Measurements from ENCODE around the gene RPS27.
A peak's percentile ranks its signal among the peaks of the same experiment; 100 is the strongest.
"Not testable (repeated sequence)": the region's sequence is repeated elsewhere in the genome, so short reads cannot be mapped to it uniquely, and the experiment has no call there.

RPS27 gene

GRCh38 chr1:153968972-153969371 is 21.6 kb upstream of the RPS27 start:
- H3K36me3 ChIP-seq (ENCODE audit: control insufficient read depth in 5 of 5, insufficient read depth in 5 of 5, low read length in 5 of 5): peaks cover 0 to 12% (median 11%) of the 10 kb centered on the region in 5 donors
- H3K27me3 ChIP-seq (ENCODE audit: control insufficient read depth in 5 of 5, insufficient read depth in 4 of 5, low read length in 5 of 5): no peaks in the 10 kb centered on the region
- no peak overlapping the region for H3K27ac ChIP-seq (ENCODE audit: low read depth, low read length)
- peaks cover 0 to 35% (median 27%) of the 10 kb centered on the region in 5 donors for H3K4me1 ChIP-seq (ENCODE audit: control insufficient read depth in 5 of 5, insufficient read depth in 5 of 5, low read length in 5 of 5)
- H3K9ac ChIP-seq (ENCODE audit: low read length in 5 of 5): peak overlapping the region in 1 of 5 donors; percentile 46
- H3K4me3 ChIP-seq (ENCODE audit: low read depth in 1 of 5, low read length in 5 of 5): peak overlapping the region in 1 of 5 donors; percentile 78
- no peaks in the 10 kb centered on the region for H3K9me3 ChIP-seq (ENCODE audit: control insufficient read depth in 5 of 5, low read length in 5 of 5)

- Histone ChIP-seq H3K9me3 (ENCODE audit: control insufficient read depth in 5 of 5, low read length in 5 of 5) (no peaks in the 10 kb centered on the region), H3K36me3 (ENCODE audit: control insufficient read depth in 5 of 5, insufficient read depth in 5 of 5, low read length in 5 of 5) (peaks cover 5 to 23% (median 21%) of the 10 kb centered on the region in 5 donors), H3K4me3 (ENCODE audit: low read depth in 1 of 5, low read length in 5 of 5) (no peak overlapping the region), H3K4me1 (ENCODE audit: control insufficient read depth in 5 of 5, insufficient read depth in 5 of 5, low read length in 5 of 5) (peaks cover 0 to 31% (median 23%) of the 10 kb centered on the region in 5 donors), H3K27me3 (ENCODE audit: control insufficient read depth in 5 of 5, insufficient read depth in 4 of 5, low read length in 5 of 5) (no peaks in the 10 kb centered on the region), H3K9ac (ENCODE audit: low read length in 5 of 5) (no peak overlapping the region), H3K27ac (ENCODE audit: low read depth, low read length) (no peak overlapping the region)
Measured at GRCh38 chr1:153970346-153970745, 20.2 kb upstream of the RPS27 start.

- Histone ChIP-seq H3K4me1 (ENCODE audit: control insufficient read depth in 5 of 5, insufficient read depth in 5 of 5, low read length in 5 of 5) (peaks cover 0 to 34% (median 26%) of the 10 kb centered on the region in 5 donors), H3K9ac (ENCODE audit: low read length in 5 of 5) (no peak overlapping the region), H3K4me3 (ENCODE audit: low read depth in 1 of 5, low read length in 5 of 5) (no peak overlapping the region), H3K27me3 (ENCODE audit: control insufficient read depth in 5 of 5, insufficient read depth in 4 of 5, low read length in 5 of 5) (no peaks in the 10 kb centered on the region), H3K27ac (ENCODE audit: low read depth, low read length) (no peak overlapping the region), H3K36me3 (ENCODE audit: control insufficient read depth in 5 of 5, insufficient read depth in 5 of 5, low read length in 5 of 5) (peaks cover 5 to 28% (median 27%) of the 10 kb centered on the region in 5 donors), H3K9me3 (ENCODE audit: control insufficient read depth in 5 of 5, low read length in 5 of 5) (no peaks in the 10 kb centered on the region)
Measured at GRCh38 chr1:153973071-153973470, 17.5 kb upstream of the RPS27 start.

GRCh38 chr1:153973525-153973924 is 17.0 kb upstream of the RPS27 start:
- Histone ChIP-seq H3K4me1 (ENCODE audit: control insufficient read depth in 5 of 5, insufficient read depth in 5 of 5, low read length in 5 of 5) (peaks cover 0 to 34% (median 25%) of the 10 kb centered on the region in 5 donors), H3K9me3 (ENCODE audit: control insufficient read depth in 5 of 5, low read length in 5 of 5) (no peaks in the 10 kb centered on the region), H3K9ac (ENCODE audit: low read length in 5 of 5) (no peak overlapping the region), H3K27me3 (ENCODE audit: control insufficient read depth in 5 of 5, insufficient read depth in 4 of 5, low read length in 5 of 5) (no peaks in the 10 kb centered on the region), H3K36me3 (ENCODE audit: control insufficient read depth in 5 of 5, insufficient read depth in 5 of 5, low read length in 5 of 5) (peaks cover 5 to 28% (median 27%) of the 10 kb centered on the region in 5 donors), H3K27ac (ENCODE audit: low read depth, low read length) (no peak overlapping the region), H3K4me3 (ENCODE audit: low read depth in 1 of 5, low read length in 5 of 5) (no peak overlapping the region)

GRCh38 chr1:153976819-153977249 is 13.7 kb upstream of the RPS27 start:
- Histone ChIP-seq H3K36me3 (ENCODE audit: control insufficient read depth in 5 of 5, insufficient read depth in 5 of 5, low read length in 5 of 5) (peaks cover 5 to 32% (median 29%) of the 10 kb centered on the region in 5 donors), H3K4me3 (ENCODE audit: low read depth in 1 of 5, low read length in 5 of 5) (peak overlapping the region; percentile 81 to 97 (median 96)), H3K9ac (ENCODE audit: low read length in 5 of 5) (peak overlapping the region; percentile 89 to 99 (median 97)), H3K9me3 (ENCODE audit: control insufficient read depth in 5 of 5, low read length in 5 of 5) (no peaks in the 10 kb centered on the region), H3K4me1 (ENCODE audit: control insufficient read depth in 5 of 5, insufficient read depth in 5 of 5, low read length in 5 of 5) (peaks cover 0 to 35% (median 25%) of the 10 kb centered on the region in 5 donors), H3K27ac (ENCODE audit: low read depth, low read length) (peak overlapping the region; percentile 83), H3K27me3 (ENCODE audit: control insufficient read depth in 5 of 5, insufficient read depth in 4 of 5, low read length in 5 of 5) (no peaks in the 10 kb centered on the region)

GRCh38 chr1:153977250-153978240 is 13.0 kb upstream of the RPS27 start, which contains the start of gene JTB:
Gene JTB (minus strand): TSS chr1:153977674. CDS start chr1:153977252, 422 bp downstream.
- H3K9ac ChIP-seq (ENCODE audit: low read length in 5 of 5): peak within 1 kb of the TSS; percentile 89 to 99 (median 97)
- no peaks in the 10 kb centered on the region for H3K9me3 ChIP-seq (ENCODE audit: control insufficient read depth in 5 of 5, low read length in 5 of 5)
- H3K27ac ChIP-seq (ENCODE audit: low read depth, low read length): peak within 1 kb of the TSS; percentile 83
- peaks cover 5 to 35% (median 33%) of the 10 kb centered on the region in 5 donors for H3K36me3 ChIP-seq (ENCODE audit: control insufficient read depth in 5 of 5, insufficient read depth in 5 of 5, low read length in 5 of 5)
- H3K4me3 ChIP-seq (ENCODE audit: low read depth in 1 of 5, low read length in 5 of 5): peak within 1 kb of the TSS; percentile 95 to 97 (median 96)
- peaks cover 0 to 35% (median 25%) of the 10 kb centered on the region in 5 donors for H3K4me1 ChIP-seq (ENCODE audit: control insufficient read depth in 5 of 5, insufficient read depth in 5 of 5, low read length in 5 of 5)
- H3K27me3 ChIP-seq (ENCODE audit: control insufficient read depth in 5 of 5, insufficient read depth in 4 of 5, low read length in 5 of 5): no peaks in the 10 kb centered on the region

GRCh38 chr1:153978274-153978909 is 12.2 kb upstream of the RPS27 start:
- peak overlapping the region in 3 of 5 donors; percentile 68 to 99 (median 97) for H3K9ac ChIP-seq (ENCODE audit: low read length in 5 of 5)
- H3K4me1 ChIP-seq (ENCODE audit: control insufficient read depth in 5 of 5, insufficient read depth in 5 of 5, low read length in 5 of 5): peaks cover 0 to 35% (median 25%) of the 10 kb centered on the region in 5 donors
- no peaks in the 10 kb centered on the region for H3K9me3 ChIP-seq (ENCODE audit: control insufficient read depth in 5 of 5, low read length in 5 of 5)
- peak overlapping the region; percentile 95 to 97 (median 96) for H3K4me3 ChIP-seq (ENCODE audit: low read depth in 1 of 5, low read length in 5 of 5)
- no peaks in the 10 kb centered on the region for H3K27me3 ChIP-seq (ENCODE audit: control insufficient read depth in 5 of 5, insufficient read depth in 4 of 5, low read length in 5 of 5)
- peaks cover 5 to 36% (median 31%) of the 10 kb centered on the region in 5 donors for H3K36me3 ChIP-seq (ENCODE audit: control insufficient read depth in 5 of 5, insufficient read depth in 5 of 5, low read length in 5 of 5)
- H3K27ac ChIP-seq (ENCODE audit: low read depth, low read length): peak overlapping the region; percentile 83

GRCh38 chr1:153979091-153979490 is 11.5 kb upstream of the RPS27 start:
- H3K4me3 ChIP-seq (ENCODE audit: low read depth in 1 of 5, low read length in 5 of 5); H3K27ac ChIP-seq (ENCODE audit: low read depth, low read length); H3K9me3 ChIP-seq (ENCODE audit: control insufficient read depth in 5 of 5, low read length in 5 of 5); H3K9ac ChIP-seq (ENCODE audit: low read length in 5 of 5); H3K27me3 ChIP-seq (ENCODE audit: control insufficient read depth in 5 of 5, insufficient read depth in 4 of 5, low read length in 5 of 5): not testable (repeated sequence)
- H3K36me3 ChIP-seq (ENCODE audit: control insufficient read depth in 5 of 5, insufficient read depth in 5 of 5, low read length in 5 of 5): peaks cover 4 to 29% (median 24%) of the 10 kb centered on the region in 5 donors
- peaks cover 0 to 35% (median 25%) of the 10 kb centered on the region in 5 donors for H3K4me1 ChIP-seq (ENCODE audit: control insufficient read depth in 5 of 5, insufficient read depth in 5 of 5, low read length in 5 of 5)

- H3K27ac ChIP-seq (ENCODE audit: low read depth, low read length); H3K27me3 ChIP-seq (ENCODE audit: control insufficient read depth in 5 of 5, insufficient read depth in 4 of 5, low read length in 5 of 5); H3K9ac ChIP-seq (ENCODE audit: low read length in 5 of 5); H3K9me3 ChIP-seq (ENCODE audit: control insufficient read depth in 5 of 5, low read length in 5 of 5); H3K4me3 ChIP-seq (ENCODE audit: low read depth in 1 of 5, low read length in 5 of 5): not testable (repeated sequence)
- peaks cover 4 to 46% (median 34%) of the 10 kb centered on the region in 5 donors for H3K4me1 ChIP-seq (ENCODE audit: control insufficient read depth in 5 of 5, insufficient read depth in 5 of 5, low read length in 5 of 5)
- H3K36me3 ChIP-seq (ENCODE audit: control insufficient read depth in 5 of 5, insufficient read depth in 5 of 5, low read length in 5 of 5): peaks cover 0 to 15% (median 10%) of the 10 kb centered on the region in 5 donors
Measured at GRCh38 chr1:153981735-153982134, 8.8 kb upstream of the RPS27 start.

All from subcutaneous abdominal adipose tissue (tissue), 5 donors.